HG02852 (cell line): ENCODE measurements around the gene ITCH.
"Not testable (repeated sequence)": the region's sequence is repeated elsewhere in the genome, so short reads cannot be mapped to it uniquely, and the experiment has no call there.

ENCODE experiments used
- ATAC-seq: cut with Tn5 transposase; IDR thresholded peaks from one replicate; pipeline ENCODE4 v1.9.1; 2021; ENCODE audit warnings: mild to moderate bottlenecking, moderate library complexity; ENCODE audit not compliant: unreplicated experiment

Gene ITCH

GRCh38 chr20:34449674-34450592 lies 86.9 kb downstream of the ITCH start:
- ATAC-seq = no peak

GRCh38 chr20:34452281-34452982 lies 89.4 kb downstream of the ITCH start:
- ATAC-seq = no peak

DNA sequence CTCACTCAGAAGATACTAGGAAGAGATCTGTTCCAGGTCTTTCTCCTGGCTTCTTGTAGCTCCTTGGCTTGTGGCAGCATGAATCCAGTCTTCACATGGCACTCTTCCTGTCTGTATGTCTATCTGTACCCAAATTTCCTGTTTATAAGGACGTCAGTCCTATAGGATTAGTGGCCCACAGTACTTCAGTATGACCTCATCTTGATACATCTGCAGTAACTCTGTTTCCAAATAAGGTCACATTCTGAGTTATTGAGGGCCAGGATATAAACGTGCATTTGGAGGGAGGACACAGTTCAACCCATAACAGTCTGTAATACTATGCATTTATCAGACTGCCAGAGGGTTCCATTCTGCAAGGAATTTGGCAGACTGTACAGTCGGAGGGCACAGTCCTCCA lies 95.6 kb downstream of the ITCH start:
- ATAC-seq = no peak

DNA sequence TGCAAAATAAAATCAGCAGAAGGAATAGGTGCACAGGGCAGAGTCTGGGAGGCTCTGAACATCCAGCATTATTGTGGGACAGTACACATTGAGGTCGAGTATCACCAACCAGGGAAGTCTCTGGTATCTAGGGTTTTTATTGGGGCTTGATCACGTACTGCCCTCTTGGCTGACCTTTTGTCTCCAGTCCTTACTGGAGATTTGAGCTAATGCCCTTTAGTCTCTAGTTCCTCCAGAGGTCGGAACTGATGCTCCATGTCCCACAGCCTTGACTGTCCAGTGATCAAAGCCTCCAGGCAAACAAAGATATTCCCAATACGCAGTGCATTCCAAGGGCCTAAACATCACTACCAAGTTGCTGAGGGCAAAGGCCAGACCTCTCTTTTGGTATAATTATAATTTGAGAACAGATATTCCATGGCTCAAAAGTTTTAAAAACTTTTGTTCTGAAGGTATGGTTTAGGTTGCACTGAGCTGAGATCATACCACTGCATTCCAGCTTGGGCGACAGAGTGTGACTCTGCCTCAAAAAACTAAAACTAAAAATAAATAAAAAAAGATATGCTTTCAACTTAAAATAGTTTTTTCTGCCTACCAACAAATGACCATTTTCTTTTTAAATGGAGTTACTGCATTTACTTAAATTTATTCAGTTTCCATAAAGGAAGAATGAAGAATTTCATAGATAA lies 96.3 kb downstream of the ITCH start:
- ATAC-seq = no peak

- ATAC-seq = no peak
These were observed 98.7 kb downstream of the ITCH start for GRCh38 chr20:34461779-34462087.

- ATAC-seq = no peak
These were observed 105.9 kb downstream of the ITCH start for GRCh38 chr20:34468951-34469350.

DNA sequence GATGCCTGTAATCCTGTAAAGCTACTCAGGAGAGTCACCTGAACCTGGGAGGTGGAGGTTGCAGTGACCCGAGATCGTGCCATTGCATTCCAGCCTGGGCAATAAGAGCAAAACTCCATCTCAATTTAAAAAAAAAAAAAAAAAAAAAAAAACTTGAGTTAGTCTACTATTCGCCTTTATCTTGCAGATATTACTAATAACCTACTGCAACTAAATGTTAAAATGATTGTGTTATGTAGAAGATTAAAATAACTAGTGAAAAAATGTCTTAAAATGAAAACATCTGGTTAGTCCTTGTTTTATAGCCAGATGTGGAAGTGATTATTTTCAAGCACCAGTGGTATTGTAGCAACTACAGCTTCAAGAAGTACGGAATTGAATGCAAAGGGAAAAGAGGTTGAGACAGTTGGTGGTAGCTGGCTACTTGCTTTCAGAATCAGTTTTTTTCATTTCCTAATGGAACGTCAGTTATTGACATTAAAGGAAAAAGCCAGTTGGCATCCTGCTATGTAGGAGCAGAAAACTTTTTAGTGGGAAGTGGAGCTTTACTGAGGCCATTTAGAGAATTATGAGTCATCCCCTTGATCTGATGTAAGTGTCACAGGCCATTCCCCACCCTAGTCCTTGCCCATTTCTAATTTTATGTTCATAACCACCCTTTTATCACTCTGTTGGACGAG lies 109.3 kb downstream of the ITCH start:
- no peak for ATAC-seq

GRCh38 chr20:34473262-34473883 lies 110.3 kb downstream of the ITCH start:
- ATAC-seq = no peak

GRCh38 chr20:34475979-34476736 lies 113.1 kb downstream of the ITCH start:
- ATAC-seq = no peak

GRCh38 chr20:34479627-34480026 lies 116.6 kb downstream of the ITCH start:
- no peak for ATAC-seq

- ATAC-seq = not testable (repeated sequence)
These were observed 119.1 kb downstream of the ITCH start for GRCh38 chr20:34482154-34482553.

GRCh38 chr20:34483585-34484220 lies 120.6 kb downstream of the ITCH start:
- ATAC-seq = not testable (repeated sequence)

GRCh38 chr20:34485068-34485634 lies 122.1 kb downstream of the ITCH start:
- no peak for ATAC-seq

GRCh38 chr20:34491226-34491931 lies 128.3 kb downstream of the ITCH start:
- ATAC-seq = no peak

- ATAC-seq = no peak
These were observed 128.9 kb downstream of the ITCH start for GRCh38 chr20:34491932-34492509.

- no peak for ATAC-seq
These were observed 130.6 kb downstream of the ITCH start for GRCh38 chr20:34493646-34494045.

GRCh38 chr20:34495307-34495706 lies 132.2 kb downstream of the ITCH start:
- ATAC-seq = no peak

GRCh38 chr20:34495916-34496315 lies 132.8 kb downstream of the ITCH start:
- ATAC-seq = no peak
